PC-9 (cell line): ENCODE measurements around the gene MTUS2.

Experiments used
- EZH2 ChIP-seq: fragments of 200-600 bp; sonication (generic); IDR thresholded peaks from 2 replicates; pipeline ENCODE4 v1.8.0; 2017; ENCODE audit warnings: antibody characterized with exemption, low read depth
- TF ChIP-seq, protein P1 (sequence below): fragments of 200-600 bp; sonication (generic); conservative IDR thresholded peaks from 2 replicates; pipeline ENCODE4 v1.6.1; 2017; ENCODE audit warnings: mixed run types, antibody characterized with exemption, mild to moderate bottlenecking, moderate library complexity

DNA sequence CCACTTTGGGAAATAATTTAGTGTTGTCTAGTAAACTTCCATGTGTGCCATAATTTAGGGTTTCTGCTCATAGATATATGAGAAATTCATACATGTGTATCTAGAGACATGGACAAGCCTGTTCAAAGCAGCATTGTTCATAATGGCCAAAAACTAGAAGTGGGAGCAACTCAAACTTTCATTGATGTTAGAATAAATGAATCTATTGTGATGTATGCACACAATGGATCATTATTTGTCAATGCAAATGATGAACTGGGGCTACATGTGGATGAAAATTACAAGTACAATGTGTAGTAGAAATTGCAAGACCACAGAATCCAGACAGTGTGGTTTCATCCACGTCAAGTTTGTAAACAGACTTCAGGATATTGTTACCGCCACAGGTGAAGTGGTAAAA is 490.7 kb downstream of the MTUS2 start:
- TF ChIP-seq, protein P1, sequence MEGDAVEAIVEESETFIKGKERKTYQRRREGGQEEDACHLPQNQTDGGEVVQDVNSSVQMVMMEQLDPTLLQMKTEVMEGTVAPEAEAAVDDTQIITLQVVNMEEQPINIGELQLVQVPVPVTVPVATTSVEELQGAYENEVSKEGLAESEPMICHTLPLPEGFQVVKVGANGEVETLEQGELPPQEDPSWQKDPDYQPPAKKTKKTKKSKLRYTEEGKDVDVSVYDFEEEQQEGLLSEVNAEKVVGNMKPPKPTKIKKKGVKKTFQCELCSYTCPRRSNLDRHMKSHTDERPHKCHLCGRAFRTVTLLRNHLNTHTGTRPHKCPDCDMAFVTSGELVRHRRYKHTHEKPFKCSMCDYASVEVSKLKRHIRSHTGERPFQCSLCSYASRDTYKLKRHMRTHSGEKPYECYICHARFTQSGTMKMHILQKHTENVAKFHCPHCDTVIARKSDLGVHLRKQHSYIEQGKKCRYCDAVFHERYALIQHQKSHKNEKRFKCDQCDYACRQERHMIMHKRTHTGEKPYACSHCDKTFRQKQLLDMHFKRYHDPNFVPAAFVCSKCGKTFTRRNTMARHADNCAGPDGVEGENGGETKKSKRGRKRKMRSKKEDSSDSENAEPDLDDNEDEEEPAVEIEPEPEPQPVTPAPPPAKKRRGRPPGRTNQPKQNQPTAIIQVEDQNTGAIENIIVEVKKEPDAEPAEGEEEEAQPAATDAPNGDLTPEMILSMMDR = no peak
- no peak for TF ChIP-seq EZH2
